Measurements from ENCODE around the gene SMTNL2. TPM values are rescaled to one million over a fixed set of nuclear protein-coding genes. Genes with fewer than 3 reads are reported as not detected.
A peak's percentile ranks its signal among the peaks of the same experiment; 100 is the strongest.
"Not testable (repeated sequence)": the region's sequence is repeated elsewhere in the genome, so short reads cannot be mapped to it uniquely, and the experiment has no call there.

The SMTNL2 gene
- total RNA-seq, 1 donor from 2014 or later, result 0.32 TPM

- TF ChIP-seq, protein P1, sequence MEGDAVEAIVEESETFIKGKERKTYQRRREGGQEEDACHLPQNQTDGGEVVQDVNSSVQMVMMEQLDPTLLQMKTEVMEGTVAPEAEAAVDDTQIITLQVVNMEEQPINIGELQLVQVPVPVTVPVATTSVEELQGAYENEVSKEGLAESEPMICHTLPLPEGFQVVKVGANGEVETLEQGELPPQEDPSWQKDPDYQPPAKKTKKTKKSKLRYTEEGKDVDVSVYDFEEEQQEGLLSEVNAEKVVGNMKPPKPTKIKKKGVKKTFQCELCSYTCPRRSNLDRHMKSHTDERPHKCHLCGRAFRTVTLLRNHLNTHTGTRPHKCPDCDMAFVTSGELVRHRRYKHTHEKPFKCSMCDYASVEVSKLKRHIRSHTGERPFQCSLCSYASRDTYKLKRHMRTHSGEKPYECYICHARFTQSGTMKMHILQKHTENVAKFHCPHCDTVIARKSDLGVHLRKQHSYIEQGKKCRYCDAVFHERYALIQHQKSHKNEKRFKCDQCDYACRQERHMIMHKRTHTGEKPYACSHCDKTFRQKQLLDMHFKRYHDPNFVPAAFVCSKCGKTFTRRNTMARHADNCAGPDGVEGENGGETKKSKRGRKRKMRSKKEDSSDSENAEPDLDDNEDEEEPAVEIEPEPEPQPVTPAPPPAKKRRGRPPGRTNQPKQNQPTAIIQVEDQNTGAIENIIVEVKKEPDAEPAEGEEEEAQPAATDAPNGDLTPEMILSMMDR (IDR thresholded peaks at IDR 0.05), result no peak
- Mint-ChIP-seq H3K27me3 (ENCODE audit: low read depth) (no peaks in the 10 kb centered on the region), H3K4me3 (ENCODE audit: unreplicated experiment) (no peak overlapping the region), H3K4me1 (ENCODE audit: low read depth) (peaks cover 36% of the 10 kb centered on the region), H3K9me3 (ENCODE audit: low read depth) (no peaks in the 10 kb centered on the region), H3K27ac (ENCODE audit: unreplicated experiment) (no peak overlapping the region), H3K36me3 (ENCODE audit: low read depth) (no peaks in the 10 kb centered on the region)
- no peak for DNase-seq (ENCODE audit: low spot score)
Measured at GRCh38 chr17:4601326-4601725, 17.0 kb downstream of the SMTNL2 start.

- no peak overlapping the region for H3K27ac Mint-ChIP-seq (ENCODE audit: unreplicated experiment)
- TF ChIP-seq, protein P1 (IDR thresholded peaks at IDR 0.05), result no peak
- no peaks in the 10 kb centered on the region for H3K9me3 Mint-ChIP-seq (ENCODE audit: low read depth)
- peaks cover 39% of the 10 kb centered on the region for H3K4me1 Mint-ChIP-seq (ENCODE audit: low read depth)
- DNase-seq (ENCODE audit: low spot score), result no peak
- H3K4me3 Mint-ChIP-seq (ENCODE audit: unreplicated experiment), result no peak overlapping the region
- no peaks in the 10 kb centered on the region for H3K36me3 Mint-ChIP-seq (ENCODE audit: low read depth)
- H3K27me3 Mint-ChIP-seq (ENCODE audit: low read depth), result no peaks in the 10 kb centered on the region
Measured at GRCh38 chr17:4602041-4602440, 17.7 kb downstream of the SMTNL2 start.

DNA sequence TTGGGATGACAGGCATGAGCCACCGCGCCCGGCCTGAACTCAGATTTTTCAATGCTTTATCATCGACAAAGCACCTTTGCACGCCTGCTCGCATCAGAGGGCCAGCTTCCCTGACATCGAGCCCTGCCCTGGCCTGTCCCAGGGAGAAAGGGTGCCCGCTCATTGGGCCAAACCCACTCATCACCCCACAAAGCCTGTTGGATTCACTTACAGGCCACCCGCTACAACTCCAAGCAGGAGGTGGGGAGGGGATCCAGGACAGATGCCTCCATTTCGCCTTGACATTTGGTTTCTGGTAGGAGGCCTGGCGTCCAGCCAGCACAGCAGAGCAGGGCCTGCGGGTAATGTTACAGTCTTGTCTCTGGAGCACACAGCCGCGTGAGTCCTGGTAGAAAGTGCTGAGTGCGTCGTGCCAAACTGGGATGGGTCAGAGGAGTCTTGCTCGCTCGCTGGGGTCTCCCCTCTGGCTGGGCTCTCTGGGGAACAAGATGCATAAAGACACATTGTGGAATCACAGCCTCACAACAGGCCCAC is 19.8 kb downstream of the SMTNL2 start:
- Mint-ChIP-seq H3K27ac (ENCODE audit: unreplicated experiment) (peak overlapping the region; percentile 88), H3K4me3 (ENCODE audit: unreplicated experiment) (no peak overlapping the region), H3K9me3 (ENCODE audit: low read depth) (no peaks in the 10 kb centered on the region), H3K4me1 (ENCODE audit: low read depth) (peaks cover 51% of the 10 kb centered on the region), H3K27me3 (ENCODE audit: low read depth) (no peaks in the 10 kb centered on the region), H3K36me3 (ENCODE audit: low read depth) (no peaks in the 10 kb centered on the region)
- TF ChIP-seq, protein P1 (IDR thresholded peaks at IDR 0.05), result no peak
- DNase-seq (ENCODE audit: low spot score), result no peak

DNA sequence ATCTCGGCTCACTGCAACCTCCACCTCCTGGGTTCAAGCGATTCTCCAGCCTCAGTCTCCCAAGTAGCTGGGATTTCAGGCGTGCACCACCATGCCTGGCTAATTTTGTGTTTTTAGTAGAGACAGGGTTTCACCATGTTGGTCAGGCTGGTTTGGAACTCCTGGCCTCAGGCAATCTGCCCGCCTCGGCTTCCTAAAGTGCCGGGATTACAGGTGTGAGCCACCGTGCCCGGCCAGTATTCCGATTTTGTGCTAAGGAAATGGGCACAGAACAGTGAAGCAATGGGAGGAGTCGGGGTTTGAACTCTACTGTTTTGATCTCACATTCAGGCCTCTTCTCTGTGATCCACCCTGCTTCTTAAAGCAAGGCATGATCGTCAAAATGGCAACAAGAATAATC is 20.4 kb downstream of the SMTNL2 start:
- not testable (repeated sequence) for DNase-seq (ENCODE audit: low spot score); H3K9me3 Mint-ChIP-seq (ENCODE audit: low read depth); H3K27me3 Mint-ChIP-seq (ENCODE audit: low read depth); H3K36me3 Mint-ChIP-seq (ENCODE audit: low read depth); H3K4me3 Mint-ChIP-seq (ENCODE audit: unreplicated experiment)
- Mint-ChIP-seq H3K4me1 (ENCODE audit: low read depth) (peaks cover 45% of the 10 kb centered on the region), H3K27ac (ENCODE audit: unreplicated experiment) (peak overlapping the region; percentile 88)

GRCh38 chr17:4605826-4606225 is 21.5 kb downstream of the SMTNL2 start:
- peak overlapping the region; percentile 85 for H3K27ac Mint-ChIP-seq (ENCODE audit: unreplicated experiment)

More at GRCh38 chr17:4605826-4606225, 21.5 kb downstream of the SMTNL2 start:
- H3K27me3 Mint-ChIP-seq (ENCODE audit: low read depth), result peaks cover 3% of the 10 kb centered on the region
- peaks cover 38% of the 10 kb centered on the region for H3K4me1 Mint-ChIP-seq (ENCODE audit: low read depth)
- no peak overlapping the region for H3K4me3 Mint-ChIP-seq (ENCODE audit: unreplicated experiment)
- no peaks in the 10 kb centered on the region for H3K9me3 Mint-ChIP-seq (ENCODE audit: low read depth)
- DNase-seq (ENCODE audit: low spot score), result no peak
- H3K36me3 Mint-ChIP-seq (ENCODE audit: low read depth), result no peaks in the 10 kb centered on the region
- TF ChIP-seq, protein P1 (IDR thresholded peaks at IDR 0.05), result peak; percentile 38

Data from chondrocyte (in vitro differentiated cells).